ENCODE measurements around the gene MOB3B. TPM values are rescaled to one million over a fixed set of nuclear protein-coding genes. Genes with fewer than 3 reads are reported as not detected.

MOB3B gene
- total RNA-seq, 1 donor from 2014 or later: 17.8 TPM

DNA sequence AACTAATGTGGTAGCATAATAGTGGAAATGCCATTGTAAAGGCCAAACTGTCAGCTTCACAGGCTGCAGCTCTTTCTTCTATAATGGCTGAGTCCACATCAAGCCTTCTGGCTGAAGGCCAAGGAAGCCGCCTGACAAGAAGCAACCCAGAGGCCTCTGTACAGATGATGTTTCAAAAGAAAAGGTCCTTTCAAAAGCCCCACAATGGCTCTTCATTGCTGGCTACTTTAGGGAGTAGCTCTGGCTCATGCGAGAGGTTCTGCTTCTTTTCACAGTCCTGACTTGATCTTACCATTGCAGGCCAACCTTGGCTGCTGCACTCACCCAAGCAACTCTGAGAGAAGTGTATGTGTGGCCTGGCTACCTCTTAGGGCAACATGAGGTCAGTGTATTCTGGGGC lies 178.2 kb downstream of the MOB3B start:
- Histone ChIP-seq H3K9me3 (no peaks in the 10 kb centered on the region), H3K4me1 (peaks cover 15% of the 10 kb centered on the region), H3K27ac (no peak overlapping the region), H3K27me3 (no peaks in the 10 kb centered on the region), H3K4me3 (no peak overlapping the region), H3K36me3 (no peaks in the 10 kb centered on the region)
- intact Hi-C loops (cut with DNase I): no loop called here
- ATAC-seq (no peak), DNase-seq (no peak)
- TF ChIP-seq, protein P1, sequence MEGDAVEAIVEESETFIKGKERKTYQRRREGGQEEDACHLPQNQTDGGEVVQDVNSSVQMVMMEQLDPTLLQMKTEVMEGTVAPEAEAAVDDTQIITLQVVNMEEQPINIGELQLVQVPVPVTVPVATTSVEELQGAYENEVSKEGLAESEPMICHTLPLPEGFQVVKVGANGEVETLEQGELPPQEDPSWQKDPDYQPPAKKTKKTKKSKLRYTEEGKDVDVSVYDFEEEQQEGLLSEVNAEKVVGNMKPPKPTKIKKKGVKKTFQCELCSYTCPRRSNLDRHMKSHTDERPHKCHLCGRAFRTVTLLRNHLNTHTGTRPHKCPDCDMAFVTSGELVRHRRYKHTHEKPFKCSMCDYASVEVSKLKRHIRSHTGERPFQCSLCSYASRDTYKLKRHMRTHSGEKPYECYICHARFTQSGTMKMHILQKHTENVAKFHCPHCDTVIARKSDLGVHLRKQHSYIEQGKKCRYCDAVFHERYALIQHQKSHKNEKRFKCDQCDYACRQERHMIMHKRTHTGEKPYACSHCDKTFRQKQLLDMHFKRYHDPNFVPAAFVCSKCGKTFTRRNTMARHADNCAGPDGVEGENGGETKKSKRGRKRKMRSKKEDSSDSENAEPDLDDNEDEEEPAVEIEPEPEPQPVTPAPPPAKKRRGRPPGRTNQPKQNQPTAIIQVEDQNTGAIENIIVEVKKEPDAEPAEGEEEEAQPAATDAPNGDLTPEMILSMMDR (IDR thresholded peaks at IDR 0.05): no peak

DNA sequence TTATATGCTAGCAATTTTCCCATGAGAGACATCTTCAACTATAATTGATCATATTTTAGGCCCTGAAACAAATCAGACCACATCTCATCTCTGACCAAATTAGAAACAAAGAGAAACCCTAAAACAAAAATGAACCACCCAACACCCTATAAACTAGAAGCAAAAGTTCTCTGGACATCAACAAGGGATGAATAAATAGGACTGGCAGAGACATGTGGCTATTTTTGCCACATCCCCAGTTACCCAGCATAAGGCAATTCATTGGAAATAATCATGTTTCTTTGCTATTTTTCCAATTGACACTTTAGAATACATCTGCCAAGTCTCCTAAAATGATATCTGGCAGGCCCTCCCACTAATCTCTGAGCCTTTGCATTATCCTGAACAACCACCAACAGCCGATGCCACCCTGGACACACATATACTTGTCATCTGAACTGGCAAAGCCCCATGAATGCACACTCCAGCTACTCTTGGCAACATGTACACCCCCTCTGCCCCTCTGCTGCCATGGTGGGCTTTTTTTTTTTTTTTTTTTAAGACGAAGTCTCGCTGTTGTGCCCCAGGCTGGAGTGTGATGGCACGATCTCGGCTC lies 179.1 kb downstream of the MOB3B start:
- intact Hi-C loops (cut with DNase I): no loop called here
- TF ChIP-seq, protein P1 (IDR thresholded peaks at IDR 0.05): no peak
- Histone ChIP-seq H3K4me3 (no peak overlapping the region), H3K4me1 (peaks cover 15% of the 10 kb centered on the region), H3K27me3 (no peaks in the 10 kb centered on the region), H3K36me3 (no peaks in the 10 kb centered on the region), H3K27ac (no peak overlapping the region), H3K9me3 (no peaks in the 10 kb centered on the region)
- no peak for ATAC-seq
- DNase-seq: no peak

DNA sequence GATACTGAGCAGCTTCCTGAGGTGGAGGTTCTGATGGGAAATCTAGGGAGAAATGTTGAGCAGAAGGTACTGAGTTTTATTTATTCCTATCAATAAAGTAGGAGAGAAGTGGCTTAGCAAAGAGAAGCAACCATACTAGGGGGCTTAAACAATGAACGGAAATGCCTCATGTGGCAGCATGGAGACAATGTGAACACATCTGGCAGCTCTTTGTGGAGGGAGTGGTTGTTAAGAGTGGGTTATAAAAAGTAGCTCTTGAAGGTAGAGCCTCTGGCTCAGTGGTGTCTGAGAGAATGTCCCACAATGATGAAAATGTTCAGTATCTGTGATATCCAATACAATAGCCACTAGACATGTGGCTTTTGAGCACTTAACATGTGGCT lies 179.9 kb downstream of the MOB3B start:
- no peaks in the 10 kb centered on the region for H3K27me3 ChIP-seq
- H3K27ac ChIP-seq: no peak overlapping the region
- H3K4me3 ChIP-seq: no peak overlapping the region
- H3K9me3 ChIP-seq: no peaks in the 10 kb centered on the region
- no peak for DNase-seq
- H3K4me1 ChIP-seq: peaks cover 15% of the 10 kb centered on the region
- TF ChIP-seq, protein P1 (IDR thresholded peaks at IDR 0.05): no peak
- ATAC-seq: no peak
- intact Hi-C loops (cut with DNase I): no loop called here
- no peaks in the 10 kb centered on the region for H3K36me3 ChIP-seq

DNA sequence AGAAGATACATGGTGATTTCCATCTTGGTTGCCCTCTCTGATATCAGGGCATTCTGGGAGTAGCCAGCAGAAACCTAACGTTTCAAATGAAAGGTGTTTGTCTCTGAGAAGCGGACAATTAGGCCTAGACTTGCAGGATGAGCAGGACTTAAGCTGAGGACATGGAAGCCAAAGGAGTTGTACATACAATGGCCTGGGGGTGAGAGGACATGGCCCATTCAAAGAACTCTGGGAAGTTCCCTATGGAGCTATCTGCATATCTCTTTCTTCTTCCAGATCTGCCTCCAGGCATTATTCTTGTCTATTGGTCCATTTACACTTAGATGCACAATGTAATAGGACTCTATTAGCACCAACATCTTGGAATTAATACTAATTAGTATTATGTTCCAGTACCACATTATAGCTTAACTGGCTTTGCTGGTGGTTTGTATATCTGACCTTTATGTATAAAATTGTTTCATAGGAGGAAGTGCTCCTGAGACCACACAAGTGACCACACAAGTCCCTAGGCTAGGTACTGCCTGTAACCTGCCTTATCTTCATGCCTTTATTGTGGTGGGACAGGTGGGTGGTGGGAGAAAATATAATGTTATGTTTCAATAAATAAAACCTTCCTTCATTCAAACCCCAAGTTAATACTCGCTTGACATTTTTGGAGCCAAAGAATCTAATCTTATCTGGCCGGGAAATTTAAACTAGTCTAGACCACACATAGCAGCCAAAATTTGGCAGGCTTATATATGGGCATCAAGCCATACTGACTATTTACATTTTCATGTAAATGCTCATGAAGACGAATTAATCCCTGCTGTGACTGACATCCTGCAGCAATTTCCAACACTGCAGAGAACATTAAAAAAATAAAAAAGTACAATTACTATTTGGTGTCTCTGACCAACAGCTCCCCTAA lies 180.6 kb downstream of the MOB3B start:
- intact Hi-C loops (cut with DNase I): no loop called here
- DNase-seq (no peak), ATAC-seq (no peak)
- TF ChIP-seq, protein P1 (IDR thresholded peaks at IDR 0.05): no peak
- no peak overlapping the region for H3K4me3 ChIP-seq
- no peaks in the 10 kb centered on the region for H3K36me3 ChIP-seq
- no peak overlapping the region for H3K27ac ChIP-seq
- peaks cover 12% of the 10 kb centered on the region for H3K4me1 ChIP-seq
- H3K27me3 ChIP-seq: no peaks in the 10 kb centered on the region
- H3K9me3 ChIP-seq: no peaks in the 10 kb centered on the region

DNA sequence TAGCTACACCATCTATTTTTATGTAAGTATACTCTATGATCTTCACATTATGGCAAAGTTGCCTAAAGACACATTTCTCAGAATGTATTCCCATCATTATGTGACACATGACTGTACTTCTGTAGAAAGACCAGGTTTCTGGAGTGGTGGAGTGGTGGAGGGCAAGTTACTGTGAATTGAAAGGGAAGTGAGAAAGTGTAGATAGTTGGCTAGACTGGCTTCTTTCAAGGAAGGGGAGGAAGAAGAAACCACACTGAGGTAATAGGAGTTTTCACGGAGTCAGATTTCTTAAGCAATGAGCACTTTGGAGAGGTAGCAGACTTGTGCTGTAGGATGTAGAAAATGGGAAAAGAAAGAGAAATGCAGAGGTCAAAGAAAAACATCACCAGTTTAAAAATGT lies 181.7 kb downstream of the MOB3B start:
- intact Hi-C loops (cut with DNase I): no loop called here
- peak; percentile 70 for ATAC-seq
- no peak overlapping the region for H3K4me3 ChIP-seq
- TF ChIP-seq, protein P1 (IDR thresholded peaks at IDR 0.05): no peak
- H3K27ac ChIP-seq: no peak overlapping the region
- H3K36me3 ChIP-seq: no peaks in the 10 kb centered on the region
- peaks cover under 1% of the 10 kb centered on the region for H3K4me1 ChIP-seq
- H3K9me3 ChIP-seq: no peaks in the 10 kb centered on the region
- H3K27me3 ChIP-seq: no peaks in the 10 kb centered on the region
- no peak for DNase-seq

Data from upper lobe of right lung (tissue), 1 donor.